Sigmoid colon (tissue), 7 donors: Measurements from ENCODE around the gene MEPCE. TPM values are rescaled to one million over a fixed set of nuclear protein-coding genes. Genes with fewer than 3 reads are reported as not detected.

Experiments
- DNase-seq: peaks from one replicate; pipeline ENCODE4 v3.0.0-alpha.2; 2019
- H3K27ac ChIP-seq, 4 donors: fragments of 200-600 bp; sonication (generic); one replicate each; pipeline ENCODE4 v1.5.1; 2016 to 2019; ENCODE audit warnings: mild to moderate bottlenecking in 1 of 4
- H3K27me3 ChIP-seq, 3 donors: fragments of 200-600 bp; sonication (generic); one replicate each; pipeline ENCODE4 v1.5.1; 2019; ENCODE audit warnings: mild to moderate bottlenecking in 1 of 3
- H3K36me3 ChIP-seq, 4 donors: fragments of 200-600 bp; sonication (generic); one replicate each; pipeline ENCODE4 v1.5.1; 2016 to 2019
- H3K4me1 ChIP-seq, 4 donors: fragments of 200-600 bp; sonication (generic); one replicate each; pipeline ENCODE4 v1.5.1; 2017 to 2019
- H3K4me3 ChIP-seq, 4 donors: fragments of 200-600 bp; sonication (generic); one replicate each; pipeline ENCODE4 v1.5.1; 2017 to 2019; ENCODE audit warnings: mild to moderate bottlenecking in 2 of 4, moderate library complexity in 1 of 4
- H3K9me3 ChIP-seq, 4 donors: fragments of 200-600 bp in 3 of 4; sonication (generic) in 3 of 4; one replicate each; pipeline versions ENCODE4 v1.5.1 to v1.6.1; 2013 to 2019
- EP300 ChIP-seq, 4 donors: sonication (generic); formaldehyde crosslinking; IDR thresholded peaks; one replicate each; pipeline ENCODE4 v1.6.1; 2017; ENCODE audit warnings: antibody characterized with exemption in 4 of 4
- POLR2A ChIP-seq, 2 donors: fragments of 450-650 bp; IDR thresholded peaks; one replicate each; pipeline ENCODE4 v1.6.1; 2016; ENCODE audit warnings: antibody characterized with exemption in 2 of 2, mild to moderate bottlenecking in 2 of 2, moderate library complexity in 2 of 2
- POLR2AphosphoS5 ChIP-seq, 4 donors: sonication (generic); formaldehyde crosslinking; IDR thresholded peaks; one replicate each; pipeline ENCODE4 v1.6.1; 2017; ENCODE audit warnings: antibody characterized with exemption in 4 of 4
- WGBS, 2 donors: extraction: QIAGEN DNeasy Blood & Tissue Kit; methylation state at CpG; one replicate each; pipeline ENCODE4 v1.1.7; 2013; 5-methylcytosine and 5-hydroxymethylcytosine counted together
- intact Hi-C: fragments of 100-400 bp; cut with DNase I; formaldehyde crosslinking; loops from one replicate; pipeline ENCODE4 v1.15.1; 2023
- polyA plus RNA-seq, 3 donors: library from polyadenylated mRNA; stranded (reverse); fragments of 200-250 nt; gene quantifications; one replicate each; pipeline ENCODE4 v1.2.3, GENCODE V29; 2013
- total RNA-seq, 4 donors: library from RNA; depleted of rRNA; stranded (reverse); fragments of >200 nt; gene quantifications; one replicate each; pipeline ENCODE4 v1.1.0, GENCODE V29; 2016
- TF ChIP-seq, protein P1 (sequence below), 4 experiments: fragments of 450-650 bp in 3 of 4; fragments of 200-600 bp in 1 of 4; IDR thresholded peaks; one replicate each; pipeline ENCODE4 v1.5.1; 2016 to 2019; ENCODE audit warnings: antibody characterized with exemption in 4 of 4, mild to moderate bottlenecking in 3 of 4, moderate library complexity in 2 of 4
- donor health status: healthy with polysubstance abuse.
- donor health status: Bipolar disorder and iron deficiency.
- donor health status: healthy.

MEPCE gene
- total and polyA plus RNA-seq, 7 donors: 18.0 to 32.1 (median 24.9) TPM

DNA sequence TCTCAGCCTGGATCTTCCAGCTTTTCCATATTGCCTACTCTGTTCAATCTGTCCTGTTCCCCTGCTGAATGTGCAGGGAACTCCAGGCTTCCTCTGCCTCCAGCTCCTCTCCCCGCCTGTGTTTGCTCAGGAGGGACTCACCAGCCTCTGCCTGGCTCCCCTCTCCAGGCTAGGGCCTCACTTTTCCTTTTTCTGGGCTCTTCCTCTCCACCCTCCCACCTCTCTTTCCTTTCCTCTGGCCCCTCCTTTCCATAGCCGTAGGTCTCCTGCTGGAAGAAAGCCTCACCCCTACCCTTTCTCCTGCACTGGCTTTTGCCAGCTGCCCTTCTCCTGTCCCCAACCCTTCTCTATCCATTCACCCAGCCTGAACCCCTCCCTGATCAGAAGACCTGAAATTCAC, 31.4 kb upstream of the MEPCE start:
- TF ChIP-seq EP300 (IDR thresholded peaks at IDR 0.05) (no peak), POLR2AphosphoS5 (IDR thresholded peaks at IDR 0.05) (no peak), POLR2A (IDR thresholded peaks at IDR 0.05) (no peak)
- TF ChIP-seq, protein P1, sequence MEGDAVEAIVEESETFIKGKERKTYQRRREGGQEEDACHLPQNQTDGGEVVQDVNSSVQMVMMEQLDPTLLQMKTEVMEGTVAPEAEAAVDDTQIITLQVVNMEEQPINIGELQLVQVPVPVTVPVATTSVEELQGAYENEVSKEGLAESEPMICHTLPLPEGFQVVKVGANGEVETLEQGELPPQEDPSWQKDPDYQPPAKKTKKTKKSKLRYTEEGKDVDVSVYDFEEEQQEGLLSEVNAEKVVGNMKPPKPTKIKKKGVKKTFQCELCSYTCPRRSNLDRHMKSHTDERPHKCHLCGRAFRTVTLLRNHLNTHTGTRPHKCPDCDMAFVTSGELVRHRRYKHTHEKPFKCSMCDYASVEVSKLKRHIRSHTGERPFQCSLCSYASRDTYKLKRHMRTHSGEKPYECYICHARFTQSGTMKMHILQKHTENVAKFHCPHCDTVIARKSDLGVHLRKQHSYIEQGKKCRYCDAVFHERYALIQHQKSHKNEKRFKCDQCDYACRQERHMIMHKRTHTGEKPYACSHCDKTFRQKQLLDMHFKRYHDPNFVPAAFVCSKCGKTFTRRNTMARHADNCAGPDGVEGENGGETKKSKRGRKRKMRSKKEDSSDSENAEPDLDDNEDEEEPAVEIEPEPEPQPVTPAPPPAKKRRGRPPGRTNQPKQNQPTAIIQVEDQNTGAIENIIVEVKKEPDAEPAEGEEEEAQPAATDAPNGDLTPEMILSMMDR (IDR thresholded peaks at IDR 0.05): no peak
- DNase-seq: no peak
- H3K9me3 ChIP-seq: no peaks in the 10 kb centered on the region
- intact Hi-C loops: no loop called here
- H3K4me3 ChIP-seq: no peak overlapping the region
- WGBS, 2 donors: 24 to 50% methylated on average over 2 of the region's 2 CpGs
- no peaks in the 10 kb centered on the region for H3K4me1 ChIP-seq
- H3K27ac ChIP-seq: no peak overlapping the region
- no peaks in the 10 kb centered on the region for H3K36me3 ChIP-seq
- H3K27me3 ChIP-seq: no peaks in the 10 kb centered on the region

DNA sequence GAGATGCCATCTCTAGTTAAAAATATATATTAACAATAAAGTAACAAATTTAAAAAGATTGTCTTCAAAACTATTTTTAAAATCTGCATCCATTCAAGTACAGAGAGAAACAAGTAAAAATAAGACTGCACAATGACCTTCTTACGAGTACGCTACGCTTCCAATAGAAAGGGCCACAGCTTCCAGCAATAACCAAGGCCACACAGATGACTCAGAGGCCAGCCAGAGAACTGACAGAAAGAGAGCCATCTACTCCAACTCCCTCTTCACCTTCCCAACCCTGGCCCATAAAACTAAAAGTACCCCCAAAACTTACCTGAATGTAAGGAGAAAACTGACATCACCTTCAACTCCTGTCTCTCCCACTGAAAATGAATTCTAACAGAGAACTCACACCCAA, 29.6 kb upstream of the MEPCE start:
- no peaks in the 10 kb centered on the region for H3K36me3 ChIP-seq
- H3K4me1 ChIP-seq: no peaks in the 10 kb centered on the region
- DNase-seq: no peak
- H3K27ac ChIP-seq: no peak overlapping the region
- intact Hi-C loops: no loop called here
- H3K9me3 ChIP-seq: no peaks in the 10 kb centered on the region
- H3K4me3 ChIP-seq: no peak overlapping the region
- no peaks in the 10 kb centered on the region for H3K27me3 ChIP-seq
- 98 to 99% methylated on average over 3 of the region's 3 CpGs for WGBS, 2 donors
- TF ChIP-seq EP300 (IDR thresholded peaks at IDR 0.05): no peak
- TF ChIP-seq, protein P1 (IDR thresholded peaks at IDR 0.05): no peak
- TF ChIP-seq POLR2AphosphoS5 (IDR thresholded peaks at IDR 0.05): no peak
- TF ChIP-seq POLR2A (IDR thresholded peaks at IDR 0.05): no peak

DNA sequence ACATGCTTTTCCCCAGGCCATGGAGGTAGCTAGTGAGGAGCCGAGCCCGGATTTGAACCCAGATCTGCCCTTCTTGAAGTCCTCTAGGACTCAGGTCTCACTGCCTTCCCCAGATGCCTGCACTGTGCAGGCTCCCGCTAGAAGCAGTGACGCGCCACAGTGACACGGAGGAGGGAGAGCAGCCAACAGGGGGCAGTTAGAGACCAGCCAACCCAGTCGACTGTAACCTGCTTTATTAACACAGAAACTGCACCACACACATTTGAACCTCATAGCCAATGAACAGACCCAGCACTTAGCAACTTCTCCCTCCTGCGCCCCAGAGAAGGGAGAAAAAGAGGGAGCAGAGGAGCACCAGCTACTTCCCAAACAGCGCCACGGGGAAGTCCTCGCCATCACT, 29.0 kb upstream of the MEPCE start:
- H3K4me3 ChIP-seq: no peak overlapping the region
- H3K4me1 ChIP-seq: no peaks in the 10 kb centered on the region
- no peaks in the 10 kb centered on the region for H3K36me3 ChIP-seq
- DNase-seq: no peak
- no peak overlapping the region for H3K27ac ChIP-seq
- no peaks in the 10 kb centered on the region for H3K27me3 ChIP-seq
- 84 to 89% methylated on average over 11 of the region's 11 CpGs for WGBS, 2 donors
- TF ChIP-seq POLR2AphosphoS5 (IDR thresholded peaks at IDR 0.05) (no peak), POLR2A (IDR thresholded peaks at IDR 0.05) (no peak), EP300 (IDR thresholded peaks at IDR 0.05) (no peak)
- TF ChIP-seq, protein P1 (IDR thresholded peaks at IDR 0.05): no peak
- intact Hi-C loops: no loop called here
- H3K9me3 ChIP-seq: no peaks in the 10 kb centered on the region

DNA sequence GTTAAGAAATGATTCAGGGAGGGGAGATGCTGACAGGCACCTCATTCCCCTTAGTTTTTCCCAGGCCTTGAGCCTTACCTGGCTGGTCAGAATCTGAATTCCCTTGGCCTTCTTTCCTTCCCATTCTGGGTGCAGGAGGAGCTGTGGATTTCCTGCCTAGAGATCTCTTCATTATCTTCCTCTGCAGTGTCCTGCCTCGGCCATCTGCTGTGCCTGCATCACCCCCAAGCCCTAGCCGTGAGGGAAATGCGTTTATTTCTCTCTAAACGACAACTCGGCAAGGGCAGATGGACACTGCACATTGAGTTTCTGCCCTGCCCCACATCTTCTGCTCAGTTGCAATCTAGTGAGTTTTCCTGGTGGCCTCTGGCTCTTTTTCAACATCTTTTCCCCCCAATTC, 27.8 kb upstream of the MEPCE start:
- H3K36me3 ChIP-seq: no peaks in the 10 kb centered on the region
- H3K4me3 ChIP-seq: no peak overlapping the region
- no peak overlapping the region for H3K27ac ChIP-seq
- TF ChIP-seq POLR2A (IDR thresholded peaks at IDR 0.05): no peak
- TF ChIP-seq POLR2AphosphoS5 (IDR thresholded peaks at IDR 0.05): no peak
- TF ChIP-seq EP300 (IDR thresholded peaks at IDR 0.05): no peak
- no peaks in the 10 kb centered on the region for H3K27me3 ChIP-seq
- H3K9me3 ChIP-seq: no peaks in the 10 kb centered on the region
- intact Hi-C loops: no loop called here
- H3K4me1 ChIP-seq: no peaks in the 10 kb centered on the region
- no peak for DNase-seq
- 84 to 87% methylated on average over 5 of the region's 5 CpGs for WGBS, 2 donors

DNA sequence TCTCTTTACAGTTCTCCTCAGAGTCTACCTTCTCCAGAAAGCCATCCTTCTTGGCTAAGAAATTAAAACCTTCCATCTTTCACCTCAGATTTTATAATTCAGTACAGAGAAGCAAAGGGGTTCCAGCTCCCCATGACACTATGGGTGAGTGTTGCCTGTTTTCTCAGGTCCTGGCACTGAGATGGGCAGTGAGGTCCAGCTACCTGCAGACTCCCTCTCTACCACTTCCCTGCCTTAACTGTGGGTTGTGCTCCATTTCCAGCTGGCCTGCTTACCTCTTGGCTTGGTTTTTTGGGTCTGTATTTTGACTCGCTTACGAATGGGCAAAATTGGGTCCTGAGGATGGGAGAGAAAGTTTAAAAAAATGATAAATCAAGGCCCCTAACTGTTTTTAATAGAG, 27.4 kb upstream of the MEPCE start:
- Histone ChIP-seq H3K4me3 (no peak overlapping the region), H3K36me3 (no peaks in the 10 kb centered on the region), H3K27me3 (no peaks in the 10 kb centered on the region), H3K27ac (no peak overlapping the region), H3K4me1 (no peaks in the 10 kb centered on the region), H3K9me3 (no peaks in the 10 kb centered on the region)
- no peak for DNase-seq
- no peak for TF ChIP-seq POLR2A (IDR thresholded peaks at IDR 0.05)
- TF ChIP-seq POLR2AphosphoS5 (IDR thresholded peaks at IDR 0.05): no peak
- no peak for TF ChIP-seq EP300 (IDR thresholded peaks at IDR 0.05)
- TF ChIP-seq, protein P1 (IDR thresholded peaks at IDR 0.05): no peak
- 97 to 99% methylated on average over 2 of the region's 2 CpGs for WGBS, 2 donors
- intact Hi-C loops: no loop called here
